SJCRH30 (cell line): ENCODE data around the gene AGPAT4. TPM values are rescaled to one million over a fixed set of nuclear protein-coding genes. Genes with fewer than 3 reads are reported as not detected.
A peak's percentile ranks its signal among the peaks of the same experiment; 100 is the strongest.

Experiments
- DNase-seq, 2 experiments: peaks; one replicate each; pipeline ENCODE4 v3.0.0-alpha.2; 2015 to 2020
- H3K27ac ChIP-seq: fragments of 250-450 bp; sonication (Bioruptor Pico); 2 replicates; pipeline ENCODE4 v1.5.1; 2020; ENCODE audit warnings: mild to moderate bottlenecking, moderate library complexity
- H3K27me3 ChIP-seq: fragments of 250-450 bp; sonication (Bioruptor Pico); 2 replicates; pipeline ENCODE4 v1.5.1; 2020; ENCODE audit warnings: mild to moderate bottlenecking, moderate library complexity
- H3K36me3 ChIP-seq: fragments of 250-450 bp; sonication (Bioruptor Pico); 2 replicates; pipeline ENCODE4 v1.5.1; 2020; ENCODE audit warnings: mild to moderate bottlenecking, moderate library complexity
- H3K4me1 ChIP-seq: fragments of 250-450 bp; sonication (Bioruptor Pico); 2 replicates; pipeline ENCODE4 v1.5.1; 2020; ENCODE audit warnings: mild to moderate bottlenecking, moderate library complexity
- H3K4me3 ChIP-seq: fragments of 250-450 bp; sonication (Bioruptor Pico); 2 replicates; pipeline ENCODE4 v1.5.1; 2020; ENCODE audit warnings: mild to moderate bottlenecking, moderate library complexity
- H3K9me3 ChIP-seq: fragments of 250-450 bp; sonication (Bioruptor Pico); replicated peaks from 2 replicates; pipeline ENCODE4 v1.5.1; 2020; ENCODE audit warnings: mild to moderate bottlenecking, moderate library complexity
- total RNA-seq: library from RNA; depleted of rRNA; stranded (reverse); fragments of >200 nt; shearing (Covaris generic); gene quantifications from 2 replicates; pipeline ENCODE4 v1.2.3, GENCODE V29; 2014

The AGPAT4 gene
- total RNA-seq, 1 experiment from 2014 or later = 16.7 TPM

DNA sequence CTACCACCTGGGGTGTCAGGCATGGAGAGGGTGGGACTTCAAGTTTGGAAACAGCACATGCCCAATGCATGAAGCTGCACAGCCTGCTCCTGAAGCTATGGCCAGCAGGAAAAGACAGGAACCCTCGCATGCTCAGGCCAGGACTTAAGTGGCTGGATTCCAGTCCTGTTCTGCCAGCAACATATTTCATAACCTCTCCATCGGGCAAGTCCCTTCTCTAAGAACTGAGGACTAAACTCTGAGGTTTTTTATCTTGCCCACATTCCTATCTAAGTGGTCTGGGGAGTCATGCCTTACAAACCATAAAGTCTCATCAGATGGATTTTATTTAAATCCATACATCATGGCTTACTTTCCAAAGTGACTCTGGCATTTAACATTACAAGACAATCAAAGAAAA, 27.5 kb upstream of the AGPAT4 start:
- no peaks in the 10 kb centered on the region for H3K27me3 ChIP-seq
- no peak overlapping the region for H3K27ac ChIP-seq
- H3K4me1 ChIP-seq = no peaks in the 10 kb centered on the region
- 0 out of 2 replicates have a peak, but pooled peaks cover 5% of the 10 kb centered on the region for H3K9me3 ChIP-seq
- no peak for DNase-seq
- no peaks in the 10 kb centered on the region for H3K36me3 ChIP-seq
- H3K4me3 ChIP-seq = no peak overlapping the region

DNA sequence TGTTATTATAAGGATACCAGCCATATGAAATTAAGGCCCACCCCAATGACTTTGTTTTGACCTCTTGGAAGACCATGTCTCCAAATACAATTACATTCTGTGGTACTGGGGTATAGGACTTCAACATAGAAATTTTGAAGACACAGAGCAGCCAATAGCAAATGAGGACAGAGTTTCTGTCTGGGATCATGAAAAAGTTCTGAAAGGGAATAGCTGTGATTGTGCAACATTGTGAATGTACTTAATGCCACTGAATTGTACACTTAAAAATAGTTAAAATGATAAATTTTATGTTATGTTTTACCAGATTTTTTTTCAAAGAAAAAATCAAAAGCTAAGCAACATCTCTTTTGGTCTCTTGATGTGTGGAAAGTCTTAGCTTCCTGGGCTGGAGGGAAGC, 27.0 kb upstream of the AGPAT4 start:
- Histone ChIP-seq H3K27me3 (no peaks in the 10 kb centered on the region), H3K27ac (no peak overlapping the region), H3K4me3 (no peak overlapping the region), H3K9me3 (0 out of 2 replicates have a peak, but pooled peaks cover 5% of the 10 kb centered on the region), H3K4me1 (no peaks in the 10 kb centered on the region), H3K36me3 (no peaks in the 10 kb centered on the region)
- no peak for DNase-seq

DNA sequence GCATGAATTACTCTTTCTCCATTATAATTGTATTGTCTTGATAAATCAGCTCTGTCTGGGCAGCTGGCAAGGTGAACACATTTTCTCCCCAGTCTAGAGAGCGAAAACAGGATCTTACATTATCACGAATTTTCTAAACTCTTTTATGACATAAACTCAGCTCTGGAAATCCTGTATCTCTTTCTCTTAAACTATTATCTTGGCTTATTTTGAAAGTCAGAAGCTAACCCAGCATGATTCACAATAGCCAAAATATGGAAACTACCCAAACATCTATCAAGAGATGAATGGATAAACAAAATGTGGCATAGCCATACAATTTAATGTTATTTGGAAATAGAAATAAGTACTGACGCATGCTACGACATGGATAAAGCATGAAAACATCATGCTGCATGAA, 25.9 kb upstream of the AGPAT4 start:
- no peak for DNase-seq
- H3K9me3 ChIP-seq = 0 out of 2 replicates have a peak, but pooled peaks cover 5% of the 10 kb centered on the region

DNA sequence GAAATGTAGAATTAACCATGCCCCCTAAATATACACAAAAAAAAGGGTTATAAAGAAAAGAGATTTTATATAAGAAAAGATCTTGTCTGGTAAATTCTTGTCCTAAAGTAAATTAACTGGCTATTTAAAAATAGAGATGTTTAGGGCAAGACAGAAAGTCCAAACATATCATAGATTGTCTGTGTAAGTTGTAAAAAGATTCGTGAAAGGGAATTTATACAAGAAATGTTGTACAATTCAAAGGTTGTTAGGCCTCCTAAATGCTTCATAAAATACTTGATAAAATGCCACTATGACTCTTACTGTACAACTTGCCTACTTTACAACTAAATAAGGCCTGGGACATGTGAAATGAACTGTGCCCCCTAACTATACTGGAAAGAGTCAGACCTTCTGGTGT, 21.9 kb upstream of the AGPAT4 start:
- no peak overlapping the region for H3K4me3 ChIP-seq
- no peaks in the 10 kb centered on the region for H3K27me3 ChIP-seq
- no peaks in the 10 kb centered on the region for H3K4me1 ChIP-seq
- no peaks in the 10 kb centered on the region for H3K36me3 ChIP-seq
- H3K27ac ChIP-seq = no peak overlapping the region
- 0 out of 2 replicates have a peak, but pooled peaks cover 5% of the 10 kb centered on the region for H3K9me3 ChIP-seq
- DNase-seq = no peak

More for the DNA sequence above, 25.9 kb upstream of the AGPAT4 start:
- Histone ChIP-seq H3K4me1 (no peaks in the 10 kb centered on the region), H3K27me3 (no peaks in the 10 kb centered on the region), H3K36me3 (no peaks in the 10 kb centered on the region), H3K27ac (no peak overlapping the region), H3K4me3 (no peak overlapping the region)

DNA sequence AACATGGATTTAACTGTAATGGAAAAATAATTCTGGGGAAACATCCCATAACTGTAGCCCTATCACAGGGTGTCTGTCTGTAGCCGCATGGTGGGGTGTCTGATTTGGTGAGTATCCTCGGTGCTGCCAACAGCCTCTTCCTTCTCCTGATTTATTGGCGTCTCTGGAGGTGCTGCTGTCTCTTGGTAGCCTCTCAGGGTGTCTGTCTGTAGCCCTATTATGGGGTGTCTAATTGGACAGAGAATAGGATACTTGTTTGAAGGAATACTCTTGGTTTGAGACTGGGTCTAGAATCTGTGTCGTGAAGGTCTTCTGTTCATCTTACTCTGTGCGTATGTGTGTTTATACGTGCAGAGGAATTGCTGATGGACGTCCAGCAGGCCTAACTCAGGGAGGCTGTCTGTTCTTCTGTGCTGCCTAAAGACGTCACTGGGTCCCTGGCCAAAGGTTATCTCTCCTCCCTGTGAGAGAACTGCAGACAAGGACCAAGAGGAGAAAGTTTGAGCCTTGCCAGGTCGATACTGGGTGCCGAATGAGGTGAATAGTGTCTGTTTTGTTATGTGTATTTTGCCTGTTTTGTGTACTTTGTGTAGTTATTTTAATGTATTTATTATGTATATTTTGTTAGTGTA, 18.9 kb upstream of the AGPAT4 start:
- no peak for DNase-seq
- 0 out of 2 replicates have a peak, but pooled peaks cover 5% of the 10 kb centered on the region for H3K9me3 ChIP-seq
- no peaks in the 10 kb centered on the region for H3K36me3 ChIP-seq
- H3K4me3 ChIP-seq = no peak overlapping the region
- no peaks in the 10 kb centered on the region for H3K4me1 ChIP-seq
- H3K27me3 ChIP-seq = no peaks in the 10 kb centered on the region
- H3K27ac ChIP-seq = no peak overlapping the region

DNA sequence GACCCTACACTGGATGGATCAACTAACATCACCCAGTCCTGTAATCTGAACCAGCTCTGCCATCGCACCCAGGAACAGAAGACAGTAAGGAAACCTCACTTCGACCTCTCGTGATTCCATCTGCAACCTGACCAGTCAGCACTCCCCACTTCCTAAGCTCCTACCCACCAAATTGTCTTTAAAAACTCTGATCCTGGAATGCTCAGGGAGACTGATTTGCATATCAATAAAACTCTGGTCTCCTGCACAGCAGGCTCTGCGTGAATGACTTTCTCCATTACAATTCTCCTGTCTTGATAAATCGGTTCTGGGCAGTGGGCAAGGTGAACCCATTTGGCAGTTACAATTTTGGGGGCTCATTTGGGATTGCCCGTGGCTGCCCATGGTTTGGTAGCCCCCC, 18.3 kb upstream of the AGPAT4 start:
- Histone ChIP-seq H3K4me1 (no peaks in the 10 kb centered on the region), H3K9me3 (0 out of 2 replicates have a peak, but pooled peaks cover 5% of the 10 kb centered on the region), H3K27me3 (no peaks in the 10 kb centered on the region), H3K4me3 (no peak overlapping the region), H3K27ac (no peak overlapping the region), H3K36me3 (no peaks in the 10 kb centered on the region)
- no peak for DNase-seq

DNA sequence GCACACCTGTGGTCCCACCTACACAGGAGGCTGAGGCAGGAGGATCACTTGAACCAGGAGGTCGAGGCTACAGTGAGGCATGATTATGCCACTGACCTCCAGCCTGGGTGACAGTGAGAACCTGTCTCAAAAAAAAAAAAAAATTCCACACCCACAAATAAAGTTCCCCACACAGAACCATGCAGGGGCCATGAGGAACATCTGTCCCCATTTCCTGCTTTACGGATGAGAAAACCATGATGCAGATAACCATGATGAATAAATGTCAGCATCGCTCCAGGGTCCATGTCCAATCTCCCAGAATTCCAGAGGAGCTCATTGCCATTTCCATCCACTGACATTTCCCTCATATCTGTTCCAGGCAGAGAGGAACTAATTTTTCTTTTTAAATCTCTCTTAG, 16.9 kb upstream of the AGPAT4 start:
- H3K36me3 ChIP-seq = no peaks in the 10 kb centered on the region
- H3K9me3 ChIP-seq = no peaks in the 10 kb centered on the region
- no peak for DNase-seq
- no peak overlapping the region for H3K4me3 ChIP-seq
- H3K27me3 ChIP-seq = no peaks in the 10 kb centered on the region
- H3K27ac ChIP-seq = no peak overlapping the region
- no peaks in the 10 kb centered on the region for H3K4me1 ChIP-seq

DNA sequence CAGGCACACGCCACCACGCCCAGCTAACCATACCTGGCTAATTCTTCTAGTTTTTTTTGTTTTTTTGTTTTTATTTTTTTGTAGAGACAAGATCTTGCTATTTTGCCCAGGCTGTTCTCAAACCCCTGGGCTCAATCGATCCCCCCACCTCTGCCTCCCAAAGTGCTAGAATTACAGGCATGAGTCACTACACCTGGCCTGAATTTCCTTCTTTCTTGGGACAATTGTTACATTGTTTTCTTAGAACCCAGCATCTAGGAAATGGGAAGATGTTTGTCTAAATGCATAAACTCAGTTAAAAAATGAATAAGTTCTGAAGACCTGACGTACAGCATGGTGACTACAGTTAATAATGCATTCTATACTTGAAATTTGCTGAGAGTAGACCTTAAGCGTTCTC, 10.8 kb upstream of the AGPAT4 start:
- Histone ChIP-seq H3K4me3 (no peak overlapping the region), H3K9me3 (no peaks in the 10 kb centered on the region), H3K4me1 (no peaks in the 10 kb centered on the region), H3K27ac (no peak overlapping the region), H3K27me3 (no peaks in the 10 kb centered on the region), H3K36me3 (no peaks in the 10 kb centered on the region)
- no peak for DNase-seq

DNA sequence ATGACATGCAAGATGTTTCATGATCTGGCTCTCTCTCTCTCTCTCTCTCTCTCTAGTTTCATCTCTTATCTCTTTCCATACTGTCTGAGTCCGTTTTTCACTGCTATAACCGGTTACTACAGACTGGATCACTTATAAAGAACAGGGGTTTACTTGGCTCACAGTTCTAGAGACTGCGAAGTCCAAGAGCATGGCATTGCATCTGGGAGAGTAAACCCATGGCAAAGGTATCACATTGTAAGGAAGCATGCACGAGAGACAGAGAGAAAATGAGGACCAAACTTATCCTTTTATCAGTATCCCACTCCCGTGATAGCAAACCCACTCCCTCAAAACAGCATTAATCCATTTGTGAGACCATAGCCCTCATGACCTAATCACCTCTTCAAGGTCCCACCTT, 7.2 kb upstream of the AGPAT4 start:
- no peak for DNase-seq
- no peak overlapping the region for H3K4me3 ChIP-seq
- no peak overlapping the region for H3K27ac ChIP-seq
- H3K27me3 ChIP-seq = no peaks in the 10 kb centered on the region
- no peaks in the 10 kb centered on the region for H3K9me3 ChIP-seq
- no peaks in the 10 kb centered on the region for H3K4me1 ChIP-seq
- H3K36me3 ChIP-seq = no peaks in the 10 kb centered on the region

DNA sequence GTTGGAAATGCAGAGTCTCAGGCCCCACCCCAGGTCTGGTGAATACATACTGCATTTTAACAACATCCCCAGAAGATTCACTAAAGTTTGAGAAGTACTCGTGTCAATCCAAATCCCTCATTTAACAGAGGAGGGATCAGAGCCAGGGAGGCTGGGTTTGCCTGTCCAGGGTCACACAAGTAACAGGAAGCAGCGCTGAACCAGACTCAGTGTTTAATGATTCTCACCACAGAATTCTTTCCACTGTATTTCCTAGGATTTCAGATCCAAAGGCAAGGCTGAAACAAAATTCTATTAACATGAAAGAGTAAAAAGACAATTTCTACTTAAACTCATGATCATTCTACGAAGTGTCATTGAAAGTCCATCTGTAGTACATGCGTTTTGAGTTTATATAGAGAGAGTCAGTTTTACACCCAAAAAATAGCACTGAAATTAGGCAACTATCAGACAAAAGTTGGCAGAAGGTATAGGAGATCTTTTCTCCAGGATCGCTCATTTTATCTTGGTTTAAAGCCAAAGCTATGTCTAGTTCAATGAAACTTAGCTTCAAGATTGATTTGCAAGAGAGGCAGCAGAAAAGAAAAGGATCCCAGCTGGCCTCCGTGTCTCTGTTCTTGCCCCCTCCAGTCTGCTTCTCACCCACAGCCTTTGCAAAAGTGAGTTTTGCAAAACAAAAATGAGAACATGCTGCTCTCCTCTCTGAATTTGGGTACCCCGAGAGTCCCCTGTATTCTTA, 6.0 kb upstream of the AGPAT4 start:
- Histone ChIP-seq H3K27ac (no peak overlapping the region), H3K4me1 (peaks cover 2% of the 10 kb centered on the region; the same call in 1 of the 2 replicates), H3K9me3 (no peaks in the 10 kb centered on the region), H3K4me3 (no peak overlapping the region), H3K27me3 (no peaks in the 10 kb centered on the region), H3K36me3 (no peaks in the 10 kb centered on the region)
- no peak for DNase-seq

DNA sequence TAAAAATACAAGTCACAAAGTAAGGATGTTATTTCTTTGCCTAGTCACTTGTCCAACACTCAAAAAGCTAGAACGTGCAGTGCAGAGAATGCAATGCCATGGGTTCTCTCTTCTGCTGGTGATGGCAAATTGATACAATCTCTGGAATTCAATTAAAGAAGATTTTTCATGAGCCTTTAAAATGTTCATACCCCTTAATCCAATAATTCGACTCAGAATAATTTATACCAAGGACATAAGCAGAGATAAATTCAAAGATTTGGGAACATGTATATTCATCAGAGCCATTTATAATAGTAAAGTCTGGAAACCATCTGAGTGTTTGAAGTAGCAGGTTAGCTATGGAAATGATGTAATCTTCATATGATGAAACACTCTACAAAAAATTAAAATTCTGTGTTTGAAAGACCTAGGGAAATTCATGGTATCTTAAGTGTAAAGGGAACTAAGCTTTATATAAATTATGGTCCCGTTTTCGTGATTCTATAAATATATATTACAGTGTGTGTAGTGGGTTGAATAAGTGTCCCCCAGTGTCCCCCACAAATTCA, 2.8 kb upstream of the AGPAT4 start:
- no peaks in the 10 kb centered on the region for H3K27me3 ChIP-seq
- no peaks in the 10 kb centered on the region for H3K36me3 ChIP-seq
- no peak for DNase-seq

DNA sequence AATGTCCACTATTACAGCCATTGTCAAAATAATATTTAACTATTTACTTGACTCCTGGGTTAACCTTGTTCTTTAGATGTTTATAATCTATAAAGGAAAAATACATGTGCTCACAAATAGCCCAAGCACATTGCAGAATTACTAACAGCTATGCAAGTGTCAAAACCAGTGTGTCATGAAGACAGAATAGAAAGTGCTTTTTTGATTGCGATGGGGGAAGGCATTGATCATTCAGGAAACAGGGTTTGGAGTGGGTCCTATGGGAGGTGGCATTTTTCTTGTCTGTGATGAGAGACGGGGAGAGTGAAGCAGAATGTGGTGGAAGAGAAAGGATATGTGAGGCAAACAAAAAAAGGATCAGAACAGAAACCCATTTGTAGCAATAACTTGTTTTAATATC, 1.0 kb upstream of the AGPAT4 start:
- Histone ChIP-seq H3K9me3 (no peaks in the 10 kb centered on the region), H3K4me1 (peaks cover 3% of the 10 kb centered on the region; the same call in 1 of the 2 replicates), H3K4me3 (no peak overlapping the region), H3K27ac (no peak overlapping the region), H3K36me3 (no peaks in the 10 kb centered on the region), H3K27me3 (no peaks in the 10 kb centered on the region)
- DNase-seq = no peak

More for the DNA sequence above, 2.8 kb upstream of the AGPAT4 start:
- H3K4me3 ChIP-seq = no peak overlapping the region
- H3K4me1 ChIP-seq = peaks cover 3% of the 10 kb centered on the region; the same call in 1 of the 2 replicates
- no peak overlapping the region for H3K27ac ChIP-seq
- H3K9me3 ChIP-seq = no peaks in the 10 kb centered on the region

DNA sequence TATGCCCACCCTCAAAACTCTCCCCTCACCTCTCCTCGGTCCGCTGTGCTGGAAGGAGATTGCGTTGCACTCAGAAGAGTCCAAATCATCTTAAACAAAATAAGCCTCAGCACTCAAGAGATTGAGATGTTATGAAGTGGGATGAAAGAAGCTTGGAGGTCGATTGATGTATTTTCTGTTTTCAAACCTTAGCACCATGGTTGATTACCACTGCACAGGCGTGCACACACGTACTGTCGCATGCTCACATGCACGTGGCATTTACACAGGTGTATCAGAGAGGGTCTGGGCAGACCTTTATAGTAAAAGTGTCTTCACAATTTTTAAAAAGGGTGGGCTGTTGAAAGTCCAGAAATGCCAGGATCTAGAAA, 612 bp upstream of the AGPAT4 start:
- no peak for DNase-seq
- H3K9me3 ChIP-seq = no peaks in the 10 kb centered on the region
- H3K27ac ChIP-seq = peak overlapping the region; percentile 47
- H3K36me3 ChIP-seq = no peaks in the 10 kb centered on the region
- H3K27me3 ChIP-seq = no peaks in the 10 kb centered on the region
- peaks cover 3% of the 10 kb centered on the region; the same call in 1 of the 2 replicates for H3K4me1 ChIP-seq
- H3K4me3 ChIP-seq = peak overlapping the region; percentile 68

DNA sequence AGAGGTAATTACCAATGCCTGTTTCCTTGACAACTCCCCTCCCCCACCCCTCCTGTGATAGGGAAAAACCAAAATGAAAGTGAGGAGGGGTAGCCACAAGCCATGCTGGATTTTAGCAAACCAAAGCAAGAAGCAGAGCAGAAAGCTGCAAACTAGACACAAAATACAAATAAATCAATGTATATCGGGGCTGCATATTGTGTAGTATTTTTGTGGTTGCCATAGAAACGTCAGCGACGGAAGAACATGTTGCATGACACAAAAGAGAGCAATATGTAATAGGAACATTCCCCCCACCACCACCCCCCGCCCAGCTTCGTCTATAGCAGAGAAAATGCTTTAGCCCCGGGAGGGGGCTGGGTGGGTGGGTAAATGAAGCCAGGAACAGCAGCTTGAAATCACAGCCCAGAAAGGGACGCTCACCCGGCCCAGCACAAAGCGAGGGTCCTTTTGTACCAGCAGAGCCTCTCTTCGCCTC, 548 bp downstream of the AGPAT4 start:
- Histone ChIP-seq H3K36me3 (no peaks in the 10 kb centered on the region), H3K27me3 (no peaks in the 10 kb centered on the region), H3K27ac (peak overlapping the region; percentile 16; the same call in 1 of the 2 replicates), H3K4me3 (peak overlapping the region; percentile 68), H3K4me1 (peaks cover 3% of the 10 kb centered on the region; the same call in 1 of the 2 replicates), H3K9me3 (no peaks in the 10 kb centered on the region)
- peak; percentile 45 to 66 for DNase-seq

DNA sequence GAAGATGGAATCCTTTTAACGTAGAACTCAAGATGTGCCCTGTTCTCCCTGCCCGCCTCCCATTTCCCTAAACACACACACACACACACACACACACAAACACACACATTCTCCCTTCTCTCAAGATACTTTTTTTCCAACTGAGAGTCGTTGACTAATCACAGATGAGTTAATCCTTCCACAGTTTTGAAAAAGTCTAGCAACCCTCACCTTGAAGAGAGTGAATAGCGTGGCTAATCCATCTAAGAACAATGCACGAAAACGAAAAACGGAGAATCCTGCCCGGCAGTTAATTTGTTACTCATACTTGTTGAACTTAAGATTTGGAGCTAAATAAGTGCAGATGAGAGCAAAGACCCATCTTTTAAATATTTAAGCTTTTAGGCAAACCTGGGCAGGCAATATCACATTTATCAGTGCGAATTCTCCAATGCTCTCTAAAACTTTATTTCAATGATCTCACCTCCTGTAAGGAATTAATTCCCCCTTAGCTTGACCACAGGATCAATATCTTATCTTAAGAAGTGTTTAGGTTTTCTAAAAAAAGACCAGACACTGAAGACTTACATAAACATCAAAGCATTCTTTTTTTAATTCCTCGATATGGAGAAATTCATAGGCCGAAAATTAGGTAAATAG, 1.1 kb downstream of the AGPAT4 start:
- DNase-seq = peak in 1 of 2 experiments; percentile 18
- H3K9me3 ChIP-seq = no peaks in the 10 kb centered on the region
- peak overlapping the region; percentile 16; the same call in 1 of the 2 replicates for H3K27ac ChIP-seq
- H3K27me3 ChIP-seq = no peaks in the 10 kb centered on the region
- no peaks in the 10 kb centered on the region for H3K36me3 ChIP-seq
- peak overlapping the region; percentile 68 for H3K4me3 ChIP-seq
- H3K4me1 ChIP-seq = peaks cover 3% of the 10 kb centered on the region; the same call in 1 of the 2 replicates
